Measurements from ENCODE around the gene ZRANB3.
"Not testable (repeated sequence)": the region's sequence is repeated elsewhere in the genome, so short reads cannot be mapped to it uniquely, and the experiment has no call there.

Gene ZRANB3

GRCh38 chr2:135335256-135335655 lies 195.8 kb downstream of the ZRANB3 start:
- DNase-seq (ENCODE audit: low read depth, low spot score) = no peak

GRCh38 chr2:135327146-135327545 lies 203.9 kb downstream of the ZRANB3 start:
- no peak for DNase-seq (ENCODE audit: low read depth, low spot score)

- DNase-seq (ENCODE audit: low read depth, low spot score) = no peak
Measured at GRCh38 chr2:135320465-135321355, 210.3 kb downstream of the ZRANB3 start.

GRCh38 chr2:135318808-135319207 lies 212.2 kb downstream of the ZRANB3 start:
- no peak for DNase-seq (ENCODE audit: low read depth, low spot score)

- DNase-seq (ENCODE audit: low read depth, low spot score) = no peak
Measured at GRCh38 chr2:135317375-135317774, 213.6 kb downstream of the ZRANB3 start.

GRCh38 chr2:135311962-135312361 lies 219.1 kb downstream of the ZRANB3 start:
- no peak for DNase-seq (ENCODE audit: low read depth, low spot score)

GRCh38 chr2:135311268-135311667 lies 219.8 kb downstream of the ZRANB3 start:
- no peak for DNase-seq (ENCODE audit: low read depth, low spot score)

GRCh38 chr2:135304694-135305093 lies 226.3 kb downstream of the ZRANB3 start:
- no peak for DNase-seq (ENCODE audit: low read depth, low spot score)

GRCh38 chr2:135299658-135300244 lies 231.3 kb downstream of the ZRANB3 start:
- DNase-seq (ENCODE audit: low read depth, low spot score) = no peak

- DNase-seq (ENCODE audit: low read depth, low spot score) = no peak
Measured at GRCh38 chr2:135299165-135299564, 231.9 kb downstream of the ZRANB3 start.

- DNase-seq (ENCODE audit: low read depth, low spot score) = not testable (repeated sequence)
Measured at GRCh38 chr2:135287121-135287520, 243.9 kb downstream of the ZRANB3 start.

GRCh38 chr2:135285391-135285790 lies 245.6 kb downstream of the ZRANB3 start:
- no peak for DNase-seq (ENCODE audit: low read depth, low spot score)

GRCh38 chr2:135281379-135281778 lies 249.6 kb downstream of the ZRANB3 start:
- no peak for DNase-seq (ENCODE audit: low read depth, low spot score)

GRCh38 chr2:135279209-135279608 lies 251.8 kb downstream of the ZRANB3 start:
- DNase-seq (ENCODE audit: low read depth, low spot score) = no peak

- no peak for DNase-seq (ENCODE audit: low read depth, low spot score)
Measured at GRCh38 chr2:135276525-135276924, 254.5 kb downstream of the ZRANB3 start.

GRCh38 chr2:135271006-135271405 lies 260.0 kb downstream of the ZRANB3 start:
- DNase-seq (ENCODE audit: low read depth, low spot score) = no peak

GRCh38 chr2:135265960-135266490 lies 265.0 kb downstream of the ZRANB3 start:
- DNase-seq (ENCODE audit: low read depth, low spot score) = no peak

- DNase-seq (ENCODE audit: low read depth, low spot score) = no peak
Measured at GRCh38 chr2:135259123-135259522, 271.9 kb downstream of the ZRANB3 start.

GRCh38 chr2:135258193-135258592 lies 272.8 kb downstream of the ZRANB3 start:
- DNase-seq (ENCODE audit: low read depth, low spot score) = no peak

GRCh38 chr2:135257383-135258090 lies 273.5 kb downstream of the ZRANB3 start:
- no peak for DNase-seq (ENCODE audit: low read depth, low spot score)

- no peak for DNase-seq (ENCODE audit: low read depth, low spot score)
Measured at GRCh38 chr2:135256531-135257260, 274.3 kb downstream of the ZRANB3 start.

- no peak for DNase-seq (ENCODE audit: low read depth, low spot score)
Measured at GRCh38 chr2:135255208-135255607, 275.8 kb downstream of the ZRANB3 start.

Measured in activated CD4-positive, CD25-positive, alpha-beta regulatory T cell treated with anti-CD3 and anti-CD28 coated beads, Interleukin-2, amount 50 U/mL, for 16 hours (primary cell).